Peyer's patch (tissue), 4 donors: ENCODE measurements around the gene TEDC1.

ENCODE experiments used
- POLR2A ChIP-seq, 2 donors: fragments of 450-650 bp; IDR thresholded peaks; one replicate each; pipeline ENCODE4 v1.5.1; 2017; ENCODE audit warnings: antibody characterized with exemption in 2 of 2, mild to moderate bottlenecking in 2 of 2, moderate library complexity in 2 of 2
- TF ChIP-seq, protein P1 (sequence below), 6 experiments: fragments of 450-650 bp in 4 of 6; fragments of 200-600 bp in 2 of 6; sonication (generic) in 1 of 6; IDR thresholded peaks; one replicate each; pipeline ENCODE4 v1.5.1; 2017 to 2019; ENCODE audit warnings: antibody characterized with exemption in 6 of 6, mild to moderate bottlenecking in 3 of 6, moderate library complexity in 1 of 6

DNA sequence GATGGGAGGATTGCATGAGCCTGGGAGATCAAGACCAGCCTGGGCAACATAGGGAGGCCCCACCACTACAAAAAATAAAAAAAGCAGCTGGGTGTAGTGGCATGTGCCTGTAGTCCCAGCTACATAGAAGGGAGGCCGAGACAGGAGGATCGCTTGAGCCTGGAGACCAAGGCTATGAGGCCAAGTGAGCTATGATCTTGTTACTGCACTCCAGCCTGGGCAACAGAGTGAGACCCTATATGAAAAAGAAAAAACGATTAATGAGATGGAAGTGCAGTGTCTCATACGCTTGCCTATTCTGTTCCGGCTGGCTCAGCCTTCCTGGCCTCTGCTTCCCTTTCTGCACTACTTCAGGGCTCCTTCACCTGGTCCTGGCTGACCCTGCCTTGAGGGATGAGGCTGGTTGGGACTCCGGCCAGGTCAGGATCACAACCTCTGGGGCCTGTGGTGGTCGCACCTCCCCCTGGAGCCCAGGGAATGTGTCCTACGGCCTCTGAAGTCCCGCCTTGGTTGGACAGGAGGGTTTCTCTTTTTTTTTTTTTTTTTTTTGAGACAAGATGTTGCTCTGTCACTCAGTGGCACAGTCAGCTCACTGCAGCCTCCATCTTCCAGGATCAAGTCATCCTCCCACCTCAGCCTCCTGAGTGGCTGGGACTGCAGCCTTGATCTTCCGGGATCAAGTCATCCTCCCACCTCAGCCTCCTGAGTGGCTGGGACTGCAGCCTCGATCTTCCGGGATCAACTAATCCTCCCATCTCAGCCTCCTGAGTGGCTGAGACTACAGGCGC, 10.7 kb downstream of the TEDC1 start:
- TF ChIP-seq, protein P1, sequence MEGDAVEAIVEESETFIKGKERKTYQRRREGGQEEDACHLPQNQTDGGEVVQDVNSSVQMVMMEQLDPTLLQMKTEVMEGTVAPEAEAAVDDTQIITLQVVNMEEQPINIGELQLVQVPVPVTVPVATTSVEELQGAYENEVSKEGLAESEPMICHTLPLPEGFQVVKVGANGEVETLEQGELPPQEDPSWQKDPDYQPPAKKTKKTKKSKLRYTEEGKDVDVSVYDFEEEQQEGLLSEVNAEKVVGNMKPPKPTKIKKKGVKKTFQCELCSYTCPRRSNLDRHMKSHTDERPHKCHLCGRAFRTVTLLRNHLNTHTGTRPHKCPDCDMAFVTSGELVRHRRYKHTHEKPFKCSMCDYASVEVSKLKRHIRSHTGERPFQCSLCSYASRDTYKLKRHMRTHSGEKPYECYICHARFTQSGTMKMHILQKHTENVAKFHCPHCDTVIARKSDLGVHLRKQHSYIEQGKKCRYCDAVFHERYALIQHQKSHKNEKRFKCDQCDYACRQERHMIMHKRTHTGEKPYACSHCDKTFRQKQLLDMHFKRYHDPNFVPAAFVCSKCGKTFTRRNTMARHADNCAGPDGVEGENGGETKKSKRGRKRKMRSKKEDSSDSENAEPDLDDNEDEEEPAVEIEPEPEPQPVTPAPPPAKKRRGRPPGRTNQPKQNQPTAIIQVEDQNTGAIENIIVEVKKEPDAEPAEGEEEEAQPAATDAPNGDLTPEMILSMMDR (IDR thresholded peaks at IDR 0.05): no peak
- TF ChIP-seq POLR2A (IDR thresholded peaks at IDR 0.05): no peak
